ENCODE data around the gene ME3. TPM values are rescaled to one million over a fixed set of nuclear protein-coding genes. Genes with fewer than 3 reads are reported as not detected.

Gene ME3
- total RNA-seq, 5 donors from 2014 or later (not counting 1 experiment from before 2014, with no cell fraction given), result 2.2 to 5.0 (median 4.3) TPM

DNA sequence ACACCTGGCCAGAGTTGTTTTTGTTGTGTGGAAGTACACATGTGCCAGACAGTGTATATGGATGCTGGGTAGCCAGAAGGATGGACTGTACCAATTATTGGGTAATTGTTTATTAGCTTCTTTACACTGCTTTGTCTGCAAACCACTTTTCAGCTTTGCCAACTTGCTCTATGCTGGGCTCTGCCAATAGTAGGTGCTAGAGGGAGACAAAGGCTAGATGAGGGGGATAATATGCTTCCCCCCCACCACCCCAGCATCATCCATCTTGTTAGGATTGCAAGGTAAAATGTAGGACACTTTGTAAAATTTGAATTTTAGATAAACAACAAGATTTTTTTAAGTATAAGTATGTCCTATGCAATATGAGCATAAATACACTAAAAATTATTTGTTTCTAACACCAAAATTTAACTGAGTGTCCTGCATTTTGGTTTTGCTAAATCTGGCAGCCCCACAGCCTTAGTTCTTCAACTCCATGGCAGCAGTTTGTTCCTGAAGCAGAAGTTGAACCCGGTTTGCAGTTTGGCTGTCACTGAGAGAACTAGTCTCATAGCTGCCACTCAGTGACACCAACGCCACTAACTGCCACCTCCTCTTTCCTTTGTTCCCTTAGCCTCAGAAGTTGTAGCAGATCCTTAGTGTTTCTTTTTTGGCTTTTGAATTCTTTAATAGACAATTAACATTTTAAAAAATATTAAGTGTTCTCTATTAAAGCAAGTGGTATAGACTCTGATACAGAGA lies 219.0 kb downstream of the ME3 start:
- Histone ChIP-seq H3K36me3 (ENCODE audit: control insufficient read depth in 2 of 2, extremely low read depth in 1 of 2, insufficient read depth in 1 of 2, low read length in 1 of 2) (no peaks in the 10 kb centered on the region), H3K9me3 (no peaks in the 10 kb centered on the region), H3K4me1 (ENCODE audit: control insufficient read depth in 1 of 2, extremely low read depth in 1 of 2, insufficient read depth in 2 of 2, low read length in 2 of 2) (peaks cover 0 to 7% of the 10 kb centered on the region in 2 experiments), H3K27ac (ENCODE audit: low read length) (no peak overlapping the region), H3K4me3 (ENCODE audit: control insufficient read depth in 1 of 2, extremely low read depth in 1 of 2, low read length in 1 of 2) (no peak overlapping the region), H3K27me3 (replicated peaks in 1 of 2; ENCODE audit: control insufficient read depth in 2 of 2, extremely low read depth in 1 of 2, insufficient read depth in 2 of 2, low read length in 1 of 2) (no peaks in the 10 kb centered on the region)
- no peak for DNase-seq
- no peaks in the 10 kb centered on the region for H3K27me3 Mint-ChIP-seq
- no peak overlapping the region for H3K4me3 Mint-ChIP-seq
- no peak for ATAC-seq (replicated peaks in 1 of 4)
- H3K4me1 Mint-ChIP-seq, result peaks cover 4 to 7% (median 7%) of the 10 kb centered on the region in 3 donors
- CTCF ChIA-PET, result interaction anchor here (0.6 to 1.0 kb wide), 3 partner anchors 9 to 199 kb away, joined by 3 read pairs; no protein-coding TSS in a partner anchor
- POLR2A ChIA-PET, result interaction anchor here in 1 of 2 donors (1.2 kb wide), 1 partner anchor 15 kb away, joined by 6 read pairs; no protein-coding TSS in a partner anchor
- H3K36me3 Mint-ChIP-seq, result no peaks in the 10 kb centered on the region
- H3K27ac Mint-ChIP-seq, result no peak overlapping the region
- no peaks in the 10 kb centered on the region for H3K9me3 Mint-ChIP-seq
- WGBS (ENCODE audit: insufficient coverage), result no CpG with 5 or more reads among the region's 2 CpGs

DNA sequence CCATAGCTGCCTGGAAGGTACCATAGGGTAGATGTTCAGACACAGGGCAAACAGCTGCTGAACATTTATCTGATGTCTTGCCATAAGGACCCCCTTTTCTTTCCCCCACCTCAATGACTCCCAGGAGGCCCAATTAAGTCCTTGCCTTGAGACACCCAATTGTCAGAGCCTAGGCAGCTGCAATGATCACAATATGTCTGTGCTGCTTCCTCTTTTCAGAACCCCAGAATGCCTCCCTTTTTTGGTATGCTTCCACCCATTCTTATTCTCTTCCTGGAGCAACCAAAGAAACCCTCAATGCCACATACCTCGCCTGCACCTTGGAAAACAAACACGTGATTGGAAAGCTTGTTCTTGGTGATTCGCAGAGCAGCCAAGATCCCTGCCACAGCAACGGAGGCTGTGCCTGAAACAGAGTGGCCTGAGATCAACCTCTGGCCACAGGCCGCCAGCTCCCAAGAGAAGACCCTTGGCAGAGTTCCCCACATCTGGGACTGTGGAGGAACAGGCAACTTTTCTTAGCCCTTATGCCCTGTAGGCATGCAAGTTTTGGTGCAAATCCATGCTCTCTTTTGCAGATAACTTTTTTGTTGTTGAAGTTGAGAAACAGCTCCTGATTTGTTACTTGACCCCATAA lies 222.3 kb downstream of the ME3 start:
- no peak overlapping the region for H3K4me3 Mint-ChIP-seq
- ATAC-seq (replicated peaks in 1 of 4), result no peak
- peaks cover 0 to 6% of the 10 kb centered on the region in 2 experiments for H3K4me1 ChIP-seq (ENCODE audit: control insufficient read depth in 1 of 2, extremely low read depth in 1 of 2, insufficient read depth in 2 of 2, low read length in 2 of 2)
- H3K27ac ChIP-seq (ENCODE audit: low read length), result no peak overlapping the region
- DNase-seq, result no peak
- H3K36me3 Mint-ChIP-seq, result peaks cover 2% of the 10 kb centered on the region
- no peaks in the 10 kb centered on the region for H3K9me3 Mint-ChIP-seq
- peaks cover 0 to 3% (median 2%) of the 10 kb centered on the region in 3 donors for H3K4me1 Mint-ChIP-seq
- H3K9me3 ChIP-seq, result no peaks in the 10 kb centered on the region
- no peak overlapping the region for H3K4me3 ChIP-seq (ENCODE audit: control insufficient read depth in 1 of 2, extremely low read depth in 1 of 2, low read length in 1 of 2)
- no peaks in the 10 kb centered on the region for H3K27me3 Mint-ChIP-seq
- peaks cover 0 to 6% of the 10 kb centered on the region in 2 donors for H3K36me3 ChIP-seq (ENCODE audit: control insufficient read depth in 2 of 2, extremely low read depth in 1 of 2, insufficient read depth in 1 of 2, low read length in 1 of 2)
- H3K27ac Mint-ChIP-seq, result no peak overlapping the region
- POLR2A ChIA-PET, result no interaction called here
- WGBS (ENCODE audit: insufficient coverage), result 88% methylated on average over 5 of the region's 5 CpGs
- H3K27me3 ChIP-seq (replicated peaks in 1 of 2; ENCODE audit: control insufficient read depth in 2 of 2, extremely low read depth in 1 of 2, insufficient read depth in 2 of 2, low read length in 1 of 2), result no peaks in the 10 kb centered on the region
- CTCF ChIA-PET, result interaction anchor here in 1 of 2 donors (0.9 kb wide), 1 partner anchor 9 kb away, joined by 3 read pairs; no protein-coding TSS in a partner anchor

DNA sequence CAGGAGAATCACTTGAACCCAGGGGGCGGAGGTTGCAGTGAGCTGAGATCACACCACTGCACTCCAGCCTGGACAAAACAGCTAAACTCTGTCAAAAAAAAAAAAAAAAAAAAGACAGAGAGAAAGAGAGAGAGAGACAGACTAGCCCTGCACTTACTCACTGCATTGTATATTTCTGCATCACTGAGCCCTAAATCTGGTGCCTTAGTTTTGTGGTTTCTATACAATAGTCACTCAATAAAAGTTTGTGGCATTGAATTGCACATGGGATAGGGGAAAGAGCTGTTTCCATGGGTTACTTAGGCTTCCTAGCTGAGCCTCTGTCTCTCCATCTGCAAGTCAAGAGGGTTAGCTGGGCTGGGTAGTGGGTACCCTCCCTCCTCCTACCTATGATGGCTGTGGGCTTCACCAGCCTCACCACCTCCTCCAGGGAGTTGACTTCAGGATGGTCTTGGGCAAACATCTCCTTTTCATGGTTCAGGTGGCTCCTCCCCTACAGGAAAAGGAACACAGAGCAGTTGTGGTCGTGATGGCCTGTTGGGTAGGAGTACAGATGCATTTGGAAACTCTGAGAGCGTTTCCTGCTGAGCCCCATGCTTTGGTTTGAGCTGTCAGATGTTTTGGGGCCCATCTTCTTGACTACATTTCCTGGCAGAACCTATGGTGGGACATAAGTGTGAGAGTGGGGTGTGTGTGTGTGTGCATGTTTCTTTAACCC lies 224.5 kb downstream of the ME3 start:
- WGBS (ENCODE audit: insufficient coverage), result no CpG with 5 or more reads among the region's 3 CpGs
- CTCF ChIA-PET, result interaction anchor here (0.6 to 0.7 kb wide), 2 partner anchors 14 to 79 kb away, joined by 3 read pairs; no protein-coding TSS in a partner anchor
- POLR2A ChIA-PET, result interaction anchor here in 1 of 2 donors (0.6 kb wide), 1 partner anchor 16 kb away, joined by 5 read pairs; no protein-coding TSS in a partner anchor
- Histone ChIP-seq H3K36me3 (ENCODE audit: control insufficient read depth in 2 of 2, extremely low read depth in 1 of 2, insufficient read depth in 1 of 2, low read length in 1 of 2) (peaks cover 0 to 6% of the 10 kb centered on the region in 2 donors), H3K27me3 (replicated peaks in 1 of 2; ENCODE audit: control insufficient read depth in 2 of 2, extremely low read depth in 1 of 2, insufficient read depth in 2 of 2, low read length in 1 of 2) (no peaks in the 10 kb centered on the region), H3K9me3 (no peaks in the 10 kb centered on the region), H3K27ac (ENCODE audit: low read length) (no peak overlapping the region), H3K4me3 (ENCODE audit: control insufficient read depth in 1 of 2, extremely low read depth in 1 of 2, low read length in 1 of 2) (no peak overlapping the region), H3K4me1 (ENCODE audit: control insufficient read depth in 1 of 2, extremely low read depth in 1 of 2, insufficient read depth in 2 of 2, low read length in 2 of 2) (peaks cover 0 to 6% of the 10 kb centered on the region in 2 experiments)
- ATAC-seq (replicated peaks in 1 of 4) (no peak), DNase-seq (no peak)
- H3K9me3 Mint-ChIP-seq, result no peaks in the 10 kb centered on the region
- no peaks in the 10 kb centered on the region for H3K27me3 Mint-ChIP-seq
- peaks cover 0 to 3% (median 2%) of the 10 kb centered on the region in 3 donors for H3K4me1 Mint-ChIP-seq
- H3K27ac Mint-ChIP-seq, result no peak overlapping the region
- peaks cover 13% of the 10 kb centered on the region for H3K36me3 Mint-ChIP-seq
- H3K4me3 Mint-ChIP-seq, result no peak overlapping the region

DNA sequence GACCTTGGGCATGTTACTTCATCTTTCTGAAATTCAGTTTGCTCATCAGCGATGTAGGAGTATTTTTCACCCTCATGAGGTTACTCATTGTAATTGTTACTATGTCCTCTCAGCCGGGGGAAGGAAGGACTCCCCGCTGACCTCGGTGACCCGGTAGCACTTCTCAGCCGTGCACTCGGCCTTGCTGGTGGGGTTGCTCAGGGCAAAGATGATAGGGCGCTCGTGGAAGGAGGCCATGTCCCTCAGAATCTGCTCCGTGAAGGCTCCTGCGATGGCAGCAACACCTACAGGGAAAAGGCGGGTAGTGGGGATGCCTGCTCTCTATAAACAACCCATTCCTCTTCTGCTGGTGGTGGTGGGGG lies 225.5 kb downstream of the ME3 start:
- H3K27me3 ChIP-seq (replicated peaks in 1 of 2; ENCODE audit: control insufficient read depth in 2 of 2, extremely low read depth in 1 of 2, insufficient read depth in 2 of 2, low read length in 1 of 2), result no peaks in the 10 kb centered on the region
- Mint-ChIP-seq H3K27ac (no peak overlapping the region), H3K27me3 (no peaks in the 10 kb centered on the region), H3K9me3 (no peaks in the 10 kb centered on the region), H3K4me1 (peaks cover 0 to 3% (median 2%) of the 10 kb centered on the region in 3 donors), H3K4me3 (no peak overlapping the region), H3K36me3 (peaks cover 13% of the 10 kb centered on the region)
- no peaks in the 10 kb centered on the region for H3K9me3 ChIP-seq
- no peak overlapping the region for H3K27ac ChIP-seq (ENCODE audit: low read length)
- H3K36me3 ChIP-seq (ENCODE audit: control insufficient read depth in 2 of 2, extremely low read depth in 1 of 2, insufficient read depth in 1 of 2, low read length in 1 of 2), result peaks cover 0 to 6% of the 10 kb centered on the region in 2 donors
- no peak for ATAC-seq (replicated peaks in 1 of 4)
- ChIA-PET CTCF (no interaction called here), POLR2A (no interaction called here)
- DNase-seq, result no peak
- H3K4me3 ChIP-seq (ENCODE audit: control insufficient read depth in 1 of 2, extremely low read depth in 1 of 2, low read length in 1 of 2), result no peak overlapping the region
- 100% methylated on average over 2 of the region's 12 CpGs for WGBS (ENCODE audit: insufficient coverage)
- peaks cover 0 to 6% of the 10 kb centered on the region in 2 experiments for H3K4me1 ChIP-seq (ENCODE audit: control insufficient read depth in 1 of 2, extremely low read depth in 1 of 2, insufficient read depth in 2 of 2, low read length in 2 of 2)

DNA sequence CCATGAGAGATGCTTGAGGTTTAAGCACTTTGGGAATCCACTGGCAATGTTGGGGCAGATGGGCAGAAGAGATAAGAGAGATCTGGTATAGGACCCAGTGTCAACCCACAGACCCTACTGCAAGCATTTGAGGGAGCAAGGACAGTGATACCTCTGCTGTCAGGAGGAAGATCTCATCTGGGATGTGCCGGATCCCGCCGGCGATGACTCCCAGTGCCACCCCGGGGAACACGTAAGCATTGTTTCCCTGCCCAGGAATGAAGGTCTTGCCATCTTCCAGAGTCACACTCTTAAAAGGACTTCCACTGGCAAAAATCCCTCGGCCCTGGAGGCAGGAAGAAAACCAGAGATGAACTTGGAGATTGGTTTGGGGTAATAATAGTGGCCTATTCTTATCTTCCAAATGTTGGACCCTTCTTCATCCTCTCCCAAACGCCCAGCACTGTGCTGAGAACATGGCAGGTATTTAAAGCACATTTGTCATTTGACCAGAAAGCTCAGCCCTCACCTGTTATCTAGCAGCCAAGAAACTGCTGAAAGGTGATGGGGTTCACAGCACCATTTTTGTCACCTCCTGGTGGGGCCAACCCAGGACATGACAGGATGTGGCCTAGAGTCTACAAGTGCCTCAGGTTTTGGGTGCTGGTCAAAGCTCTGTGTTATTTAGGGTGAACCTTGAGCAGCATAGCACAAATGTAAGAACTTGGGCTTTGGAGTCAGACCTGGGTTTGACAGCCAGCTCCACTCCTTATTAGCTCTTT lies 226.1 kb downstream of the ME3 start:
- H3K4me3 ChIP-seq (ENCODE audit: control insufficient read depth in 1 of 2, extremely low read depth in 1 of 2, low read length in 1 of 2), result no peak overlapping the region
- DNase-seq (no peak), ATAC-seq (replicated peaks in 1 of 4) (no peak)
- no peak overlapping the region for H3K27ac ChIP-seq (ENCODE audit: low read length)
- peaks cover 0 to 3% (median 2%) of the 10 kb centered on the region in 3 donors for H3K4me1 Mint-ChIP-seq
- WGBS (ENCODE audit: insufficient coverage), result 95% methylated on average over 3 of the region's 8 CpGs
- POLR2A ChIA-PET, result no interaction called here
- H3K4me3 Mint-ChIP-seq, result no peak overlapping the region
- CTCF ChIA-PET, result no interaction called here
- no peaks in the 10 kb centered on the region for H3K9me3 Mint-ChIP-seq
- H3K36me3 Mint-ChIP-seq, result peaks cover 13% of the 10 kb centered on the region
- H3K4me1 ChIP-seq (ENCODE audit: control insufficient read depth in 1 of 2, extremely low read depth in 1 of 2, insufficient read depth in 2 of 2, low read length in 2 of 2), result peaks cover 0 to 6% of the 10 kb centered on the region in 2 experiments
- H3K27me3 Mint-ChIP-seq, result no peaks in the 10 kb centered on the region
- H3K9me3 ChIP-seq, result no peaks in the 10 kb centered on the region
- H3K36me3 ChIP-seq (ENCODE audit: control insufficient read depth in 2 of 2, extremely low read depth in 1 of 2, insufficient read depth in 1 of 2, low read length in 1 of 2), result peaks cover 0 to 6% of the 10 kb centered on the region in 2 donors
- H3K27me3 ChIP-seq (replicated peaks in 1 of 2; ENCODE audit: control insufficient read depth in 2 of 2, extremely low read depth in 1 of 2, insufficient read depth in 2 of 2, low read length in 1 of 2), result no peaks in the 10 kb centered on the region
- no peak overlapping the region for H3K27ac Mint-ChIP-seq

DNA sequence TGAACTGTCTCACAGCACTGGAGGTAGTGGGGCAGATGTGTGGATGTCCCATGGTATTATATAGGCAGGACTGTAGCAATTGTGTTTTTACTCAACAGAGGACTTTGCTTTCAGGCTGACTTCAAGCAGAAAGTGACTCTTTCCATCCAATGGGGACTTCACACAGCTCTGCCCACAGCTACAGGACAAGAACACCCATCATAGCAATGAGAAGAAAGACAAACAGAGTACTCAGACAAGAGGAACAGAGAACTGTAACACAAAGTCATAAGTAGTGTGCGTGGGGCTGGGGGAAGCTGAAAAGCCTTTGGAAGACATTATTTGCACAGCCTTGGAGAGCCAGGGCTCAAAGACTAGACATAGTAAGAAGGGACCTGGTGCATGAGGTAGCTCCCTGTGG lies 227.4 kb downstream of the ME3 start:
- Mint-ChIP-seq H3K27me3 (no peaks in the 10 kb centered on the region), H3K9me3 (no peaks in the 10 kb centered on the region), H3K36me3 (peaks cover 13% of the 10 kb centered on the region), H3K4me1 (peaks cover 0 to 3% (median 2%) of the 10 kb centered on the region in 3 donors), H3K27ac (no peak overlapping the region), H3K4me3 (no peak overlapping the region)
- ChIA-PET POLR2A (no interaction called here), CTCF (interaction anchor here in 1 of 2 donors (0.7 kb wide), 1 partner anchor 9 kb away, joined by 3 read pairs; no protein-coding TSS in a partner anchor)
- Histone ChIP-seq H3K4me1 (ENCODE audit: control insufficient read depth in 1 of 2, extremely low read depth in 1 of 2, insufficient read depth in 2 of 2, low read length in 2 of 2) (peaks cover 0 to 6% of the 10 kb centered on the region in 2 experiments), H3K4me3 (ENCODE audit: control insufficient read depth in 1 of 2, extremely low read depth in 1 of 2, low read length in 1 of 2) (no peak overlapping the region), H3K27me3 (replicated peaks in 1 of 2; ENCODE audit: control insufficient read depth in 2 of 2, extremely low read depth in 1 of 2, insufficient read depth in 2 of 2, low read length in 1 of 2) (no peaks in the 10 kb centered on the region), H3K36me3 (ENCODE audit: control insufficient read depth in 2 of 2, extremely low read depth in 1 of 2, insufficient read depth in 1 of 2, low read length in 1 of 2) (peaks cover 0 to 6% of the 10 kb centered on the region in 2 donors), H3K9me3 (no peaks in the 10 kb centered on the region), H3K27ac (ENCODE audit: low read length) (no peak overlapping the region)
- DNase-seq, result no peak
- WGBS (ENCODE audit: insufficient coverage), result 83% methylated on average over 1 of the region's 1 CpG
- ATAC-seq (replicated peaks in 1 of 4), result no peak

Measured in T-cell (primary cell).